SK-N-SH (cell line): Measurements from ENCODE around the gene C12orf43. TPM values are rescaled to one million over a fixed set of nuclear protein-coding genes. Genes with fewer than 3 reads are reported as not detected.

ENCODE experiments used
- CTCF ChIA-PET: fragments of 300-600, 350-600 bp; formaldehyde crosslinking; extraction: SDS; loops from one replicate; lab custom pipeline; 2021; lab: Yijun Ruan, JAX
- POLR2A ChIA-PET: fragments of 350-600 bp; sonication (Branson Sonifier 250); formaldehyde crosslinking; extraction: SDS; loops from one replicate; lab custom pipeline; 2020; ENCODE audit warnings: antibody characterized with exemption, inconsistent platforms; lab: Yijun Ruan, JAX
- DNase-seq: peaks from one replicate; pipeline ENCODE4 v3.0.0; 2012
- H2AFZ ChIP-seq: fragments of 200-600 bp; sonication (generic); 2 replicates; pipeline ENCODE4 v1.8.1; 2016; ENCODE audit warnings: antibody characterized with exemption, mild to moderate bottlenecking, low read depth
- H3F3A ChIP-seq: fragments of 200-600 bp; sonication (generic); replicated peaks from 2 replicates; pipeline ENCODE3; 2016; ENCODE audit warnings: antibody characterized with exemption, mild to moderate bottlenecking; ENCODE audit not compliant: insufficient read depth
- H3K27ac ChIP-seq, 2 experiments: fragments of 200-500 bp in 1 of 2; fragments of 200-600 bp in 1 of 2; sonication (Bioruptor generic) in 1 of 2; sonication (generic), shearing (Covaris generic) in 1 of 2; 2 replicates each; pipeline versions ENCODE4 v1.5.1 to v1.6.1; 2014 to 2016; ENCODE audit warnings: low read depth in 2 of 2, inconsistent platforms in 1 of 2, low read length in 1 of 2, mild to moderate bottlenecking in 1 of 2, mixed read lengths in 1 of 2
- H3K27me3 ChIP-seq: fragments of 200-600 bp; sonication (generic), shearing (Covaris generic); 2 replicates; pipeline ENCODE4 v1.6.1; 2016; ENCODE audit warnings: mixed run types; ENCODE audit not compliant: insufficient read depth
- H3K36me3 ChIP-seq, 2 experiments: fragments of 200-500 bp in 1 of 2; fragments of 200-600 bp in 1 of 2; sonication (Bioruptor generic) in 1 of 2; sonication (generic) in 1 of 2; replicated peaks in 1 of 2; 2 replicates each; pipeline versions ENCODE3 to v1.5.1; 2014 to 2016; ENCODE audit warnings: low read length in 1 of 2, mild to moderate bottlenecking in 1 of 2; ENCODE audit not compliant: insufficient read depth in 2 of 2, control insufficient read depth in 1 of 2
- H3K4me1 ChIP-seq, 2 experiments: fragments of 200-500 bp in 1 of 2; fragments of 200-600 bp in 1 of 2; sonication (Bioruptor generic) in 1 of 2; sonication (generic), shearing (Covaris generic) in 1 of 2; 2 replicates each; pipeline versions ENCODE4 v1.5.1 to v1.6.1; 2014 to 2016; ENCODE audit warnings: low read depth in 1 of 2, low read length in 1 of 2, mixed run types in 1 of 2; ENCODE audit not compliant: insufficient read depth in 2 of 2, control insufficient read depth in 1 of 2
- H3K4me2 ChIP-seq: fragments of 200-600 bp; sonication (generic), shearing (Covaris generic); 2 replicates; pipeline ENCODE4 v1.6.1; 2017; ENCODE audit warnings: mixed run types
- H3K4me3 ChIP-seq, 2 experiments: fragments of 200-500 bp in 1 of 2; fragments of 200-600 bp in 1 of 2; sonication (Bioruptor generic) in 1 of 2; sonication (generic), shearing (Covaris generic) in 1 of 2; 2 replicates each; pipeline versions ENCODE4 v1.5.1 to v1.8.1; 2014 to 2016; ENCODE audit warnings: low read depth in 2 of 2, inconsistent platforms in 1 of 2, low read length in 1 of 2, mild to moderate bottlenecking in 1 of 2, mixed read lengths in 1 of 2, moderate library complexity in 1 of 2
- H3K79me2 ChIP-seq: fragments of 200-600 bp; sonication (generic); 2 replicates; pipeline ENCODE4 v1.8.1; 2017; ENCODE audit warnings: mild to moderate bottlenecking; ENCODE audit not compliant: insufficient read depth
- H3K9ac ChIP-seq: fragments of 200-600 bp; sonication (generic); 2 replicates; pipeline ENCODE4 v1.6.1; 2017; ENCODE audit warnings: mixed run types
- H3K9me2 ChIP-seq: fragments of 200-600 bp; sonication (generic); 2 replicates; pipeline ENCODE4 v1.6.1; 2017; ENCODE audit warnings: mixed run types
- H3K9me3 ChIP-seq: fragments of 200-600 bp; sonication (generic); 2 replicates; pipeline ENCODE4 v1.6.1; 2017; ENCODE audit warnings: mixed run types, mild to moderate bottlenecking, moderate library complexity
- H4K20me1 ChIP-seq: fragments of 200-600 bp; sonication (generic); 2 replicates; pipeline ENCODE4 v1.6.1; 2017; ENCODE audit warnings: mild to moderate bottlenecking, mixed run types; ENCODE audit not compliant: insufficient read depth
- GABPA ChIP-seq: IDR thresholded peaks from 2 replicates; pipeline ENCODE4 v1.4.0; 2012; ENCODE audit warnings: low read depth, mild to moderate bottlenecking
- IRF3 ChIP-seq: fragments of 150-350 bp; IDR thresholded peaks from 2 replicates; pipeline ENCODE4 v1.6.1; 2016; ENCODE audit warnings: mild to moderate bottlenecking, low read depth, low read length
- MAX ChIP-seq: IDR thresholded peaks from 2 replicates; pipeline ENCODE4 v1.4.0; 2012; ENCODE audit warnings: low read depth
- MXI1 ChIP-seq: IDR thresholded peaks from 2 replicates; pipeline ENCODE4 v1.6.1; 2012; ENCODE audit warnings: mild to moderate bottlenecking, low read depth, low read length, improper control_type of control experiment
- NRF1 ChIP-seq: IDR thresholded peaks from 2 replicates; pipeline ENCODE4 v1.6.1; 2012; ENCODE audit warnings: low read depth, mild to moderate bottlenecking, low read length
- POLR2AphosphoS5 ChIP-seq: IDR thresholded peaks from 2 replicates; pipeline ENCODE4 v1.6.1; 2012; ENCODE audit warnings: low read depth, low read length
- RCOR1 ChIP-seq: fragments of 150-350 bp; IDR thresholded peaks from 2 replicates; pipeline ENCODE4 v1.6.1; 2017; ENCODE audit warnings: antibody characterized with exemption, low read length
- TEAD4 ChIP-seq: IDR thresholded peaks from 2 replicates; pipeline ENCODE4 v1.4.0; 2012; ENCODE audit warnings: mild to moderate bottlenecking, borderline replicate concordance; ENCODE audit not compliant: insufficient read depth
- USF1 ChIP-seq: IDR thresholded peaks from 2 replicates; pipeline ENCODE4 v1.4.0; 2012; ENCODE audit warnings: low read depth, borderline replicate concordance
- YY1 ChIP-seq: IDR thresholded peaks from 2 replicates; pipeline ENCODE4 v1.4.0; 2012; ENCODE audit warnings: low read depth, mild to moderate bottlenecking
- ZBTB33 ChIP-seq: IDR thresholded peaks from 2 replicates; pipeline ENCODE4 v1.4.0; 2012; ENCODE audit warnings: low read depth, borderline replicate concordance
- WGBS: methylation state at CpG from one replicate; pipeline ENCODE4 v1.1.6; 2017; ENCODE audit warnings: low lambda C conversion rate; 5-methylcytosine and 5-hydroxymethylcytosine counted together
- polyA plus RNA-seq, 3 experiments: library from polyadenylated mRNA; depleted of rRNA; stranded (reverse); fragments of >200 nt; gene quantifications; 2 replicates each; pipeline ENCODE4 v1.2.3, GENCODE V29; 2012

Gene C12orf43
- polyA plus RNA-seq, 1 of the 3 experiments (the other 2 are of a cell fraction), result 13.9 TPM

DNA sequence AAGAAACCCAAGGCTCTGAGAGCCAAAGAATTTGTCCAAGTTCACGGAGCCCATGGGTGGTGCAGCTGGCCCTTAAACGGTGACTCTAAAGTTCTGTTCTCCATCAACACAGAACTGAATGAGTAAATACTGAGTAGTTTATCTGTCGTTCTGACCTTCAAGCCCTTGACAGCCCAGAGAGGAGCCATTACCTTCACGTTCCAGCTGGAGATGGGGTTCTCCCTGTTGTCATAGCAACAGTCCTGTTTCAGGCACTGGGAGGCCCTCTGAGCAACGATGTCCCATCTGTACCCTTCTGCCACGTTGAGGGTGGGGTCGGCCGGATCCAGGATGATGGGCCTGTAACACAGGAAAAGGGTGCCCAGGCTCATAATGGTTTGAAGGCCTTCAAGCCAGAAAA is 7.5 kb upstream of the C12orf43 start:
- Histone ChIP-seq H3K4me3 (no peak overlapping the region), H3K27me3 (no peaks in the 10 kb centered on the region)

GRCh38 chr12:121022713-121023112 is 6.4 kb upstream of the C12orf43 start:
- H3K4me2 ChIP-seq, result no peak overlapping the region
- H3K9me2 ChIP-seq, result no peaks in the 10 kb centered on the region
- no peak overlapping the region for H3K27ac ChIP-seq
- no peaks in the 10 kb centered on the region for H4K20me1 ChIP-seq
- H2AFZ ChIP-seq, result no peak overlapping the region
- TF ChIP-seq ZBTB33 (no peak), USF1 (no peak), MXI1 (no peak), POLR2AphosphoS5 (no peak), GABPA (no peak), NRF1 (no peak), MAX (no peak), YY1 (no peak), RCOR1 (no peak)
- H3K79me2 ChIP-seq, result no peaks in the 10 kb centered on the region
- ChIA-PET POLR2A (no interaction called here), CTCF (interaction anchor here (1.9 kb wide), 1 partner anchor 39 kb away, joined by 4 read pairs; no protein-coding TSS in a partner anchor)
- H3K36me3 ChIP-seq, result no peaks in the 10 kb centered on the region
- H3K4me1 ChIP-seq, result no peaks in the 10 kb centered on the region
- H3F3A ChIP-seq, result no peaks in the 10 kb centered on the region
- no peak for DNase-seq
- H3K4me3 ChIP-seq, result no peak overlapping the region
- H3K9me3 ChIP-seq, result no peaks in the 10 kb centered on the region
- no peak overlapping the region for H3K9ac ChIP-seq
- H3K27me3 ChIP-seq, result no peaks in the 10 kb centered on the region
- 48% methylated on average over 2 of the region's 2 CpGs for WGBS

More for the DNA sequence above, 7.5 kb upstream of the C12orf43 start:
- H2AFZ ChIP-seq, result no peak overlapping the region
- 80% methylated on average over 8 of the region's 8 CpGs for WGBS
- no peak overlapping the region for H3K27ac ChIP-seq
- H3K4me1 ChIP-seq, result no peaks in the 10 kb centered on the region
- no peaks in the 10 kb centered on the region for H3F3A ChIP-seq
- no peak for DNase-seq
- no peak for TF ChIP-seq TEAD4
- TF ChIP-seq MAX, result no peak
- no peak for TF ChIP-seq GABPA
- TF ChIP-seq USF1, result no peak
- TF ChIP-seq IRF3, result no peak
- no peak overlapping the region for H3K4me2 ChIP-seq
- ChIA-PET POLR2A (no interaction called here), CTCF (interaction anchor here (1.9 kb wide), 1 partner anchor 38 kb away, joined by 4 read pairs; no protein-coding TSS in a partner anchor)
- H4K20me1 ChIP-seq, result no peaks in the 10 kb centered on the region
- H3K9me3 ChIP-seq, result no peaks in the 10 kb centered on the region
- no peaks in the 10 kb centered on the region for H3K9me2 ChIP-seq
- H3K36me3 ChIP-seq, result no peaks in the 10 kb centered on the region
- H3K79me2 ChIP-seq, result no peaks in the 10 kb centered on the region
- no peak overlapping the region for H3K9ac ChIP-seq
